ENCODE data around the gene FGF14.
A peak's percentile ranks its signal among the peaks of the same experiment; 100 is the strongest.

Gene FGF14

GRCh38 chr13:102280366-102280765 lies 121.5 kb downstream of the FGF14 start:
- DNase-seq (ENCODE audit: low spot score): peak; percentile 14
- H2AFZ ChIP-seq (ENCODE audit: low read length): no peak overlapping the region
- H2BK12ac ChIP-seq (ENCODE audit: low read length): no peak overlapping the region
- no peak overlapping the region for H3K18ac ChIP-seq (ENCODE audit: low read length)
- no peak overlapping the region for H2AK5ac ChIP-seq (ENCODE audit: low read depth, low read length)
- no peak overlapping the region for H3K4ac ChIP-seq (ENCODE audit: low read length)
- no peak overlapping the region for H3K14ac ChIP-seq (ENCODE audit: low read length)
- peaks cover 0 to 6% of the 10 kb centered on the region in 2 donors for H3K4me1 ChIP-seq (ENCODE audit: control insufficient read depth in 2 of 2, insufficient read depth in 1 of 2, low read depth in 1 of 2, low read length in 2 of 2)
- H3K4me3 ChIP-seq (ENCODE audit: low read length in 2 of 2): no peak overlapping the region
- no peak overlapping the region for H3K23ac ChIP-seq (ENCODE audit: low read depth, low read length, poor library complexity)
- no peak overlapping the region for H2BK5ac ChIP-seq (ENCODE audit: low read length)
- no peak overlapping the region for H2BK15ac ChIP-seq (ENCODE audit: low read length)
- H4K8ac ChIP-seq (ENCODE audit: low read depth, low read length): no peak overlapping the region
- H3K9ac ChIP-seq (ENCODE audit: low read depth, low read length, poor library complexity): no peak overlapping the region
- no peaks in the 10 kb centered on the region for H3K9me3 ChIP-seq (replicated peaks in 1 of 2; ENCODE audit: control insufficient read depth in 2 of 2, insufficient read depth in 1 of 2, low read depth in 1 of 2, low read length in 2 of 2)
- no peaks in the 10 kb centered on the region for H3K79me1 ChIP-seq (ENCODE audit: low read depth, low read length)
- no peaks in the 10 kb centered on the region for H3K36me3 ChIP-seq (replicated peaks in 1 of 2; ENCODE audit: control insufficient read depth in 2 of 2, insufficient read depth in 2 of 2, low read length in 2 of 2)
- no peak overlapping the region for H3K4me2 ChIP-seq (ENCODE audit: insufficient read depth, low read length, poor library complexity, severe bottlenecking)
- H3K27me3 ChIP-seq (ENCODE audit: control insufficient read depth in 3 of 3, insufficient read depth in 3 of 3, low read depth in 1 of 3, low read length in 3 of 3): no peaks in the 10 kb centered on the region
- no peak overlapping the region for H3K27ac ChIP-seq (replicated peaks; ENCODE audit: low read length)
- H4K91ac ChIP-seq (ENCODE audit: low read depth, low read length, poor library complexity): no peak overlapping the region
- H2BK120ac ChIP-seq (ENCODE audit: low read depth, low read length): no peak overlapping the region

DNA sequence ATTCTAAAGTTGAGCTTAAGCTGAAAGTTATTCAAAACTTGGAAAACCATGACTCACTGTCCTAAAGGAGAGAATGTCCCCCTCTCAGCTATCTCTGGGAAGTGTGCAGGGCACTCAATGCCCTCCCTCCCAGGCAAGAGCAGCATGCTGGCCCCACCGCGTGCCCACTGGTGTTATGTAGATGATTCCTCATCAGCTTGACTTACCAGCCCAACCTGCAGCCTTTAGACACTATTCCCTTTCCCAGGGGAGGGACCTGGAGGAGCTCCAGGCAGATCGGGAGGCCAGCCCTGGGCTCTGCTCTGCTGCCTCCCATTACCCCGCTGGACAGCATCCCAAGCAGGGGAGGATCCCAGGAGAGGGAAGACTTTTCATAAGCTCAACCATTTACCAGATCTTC lies 124.6 kb downstream of the FGF14 start:
- no peaks in the 10 kb centered on the region for H3K36me3 ChIP-seq (replicated peaks in 1 of 2; ENCODE audit: control insufficient read depth in 2 of 2, insufficient read depth in 2 of 2, low read length in 2 of 2)
- H3K4ac ChIP-seq (ENCODE audit: low read length): no peak overlapping the region
- H3K79me1 ChIP-seq (ENCODE audit: low read depth, low read length): no peaks in the 10 kb centered on the region
- no peaks in the 10 kb centered on the region for H3K9me3 ChIP-seq (replicated peaks in 1 of 2; ENCODE audit: control insufficient read depth in 2 of 2, insufficient read depth in 1 of 2, low read depth in 1 of 2, low read length in 2 of 2)
- H2BK5ac ChIP-seq (ENCODE audit: low read length): no peak overlapping the region
- H3K18ac ChIP-seq (ENCODE audit: low read length): no peak overlapping the region
- no peak overlapping the region for H4K8ac ChIP-seq (ENCODE audit: low read depth, low read length)
- DNase-seq (ENCODE audit: low spot score): no peak
- H4K91ac ChIP-seq (ENCODE audit: low read depth, low read length, poor library complexity): no peak overlapping the region
- H2BK12ac ChIP-seq (ENCODE audit: low read length): no peak overlapping the region
- H3K9ac ChIP-seq (ENCODE audit: low read depth, low read length, poor library complexity): no peak overlapping the region
- no peak overlapping the region for H2BK120ac ChIP-seq (ENCODE audit: low read depth, low read length)
- no CpG with 5 or more reads among the region's 4 CpGs for WGBS, 2 donors (ENCODE audit: extremely low coverage in 2 of 2, insufficient read length in 2 of 2, insufficient replicate concordance in 1 of 2)
- H3K4me1 ChIP-seq (ENCODE audit: control insufficient read depth in 2 of 2, insufficient read depth in 1 of 2, low read depth in 1 of 2, low read length in 2 of 2): peaks cover 0 to 6% of the 10 kb centered on the region in 2 donors
- H3K27me3 ChIP-seq (ENCODE audit: control insufficient read depth in 3 of 3, insufficient read depth in 3 of 3, low read depth in 1 of 3, low read length in 3 of 3): no peaks in the 10 kb centered on the region
- H2AFZ ChIP-seq (ENCODE audit: low read length): no peak overlapping the region
- H2BK15ac ChIP-seq (ENCODE audit: low read length): no peak overlapping the region
- no peak overlapping the region for H2AK5ac ChIP-seq (ENCODE audit: low read depth, low read length)
- no peak overlapping the region for H3K14ac ChIP-seq (ENCODE audit: low read length)
- H3K4me2 ChIP-seq (ENCODE audit: insufficient read depth, low read length, poor library complexity, severe bottlenecking): no peak overlapping the region
- no peak overlapping the region for H3K23ac ChIP-seq (ENCODE audit: low read depth, low read length, poor library complexity)
- H3K4me3 ChIP-seq (ENCODE audit: low read length in 2 of 2): no peak overlapping the region
- H3K27ac ChIP-seq (replicated peaks; ENCODE audit: low read length): no peak overlapping the region

- no peak overlapping the region for H3K14ac ChIP-seq (ENCODE audit: low read length)
- no peak for DNase-seq (ENCODE audit: low spot score)
- no CpG with 5 or more reads among the region's 1 CpG for WGBS, 2 donors (ENCODE audit: extremely low coverage in 2 of 2, insufficient read length in 2 of 2, insufficient replicate concordance in 1 of 2)
- H3K23ac ChIP-seq (ENCODE audit: low read depth, low read length, poor library complexity): no peak overlapping the region
- H2BK120ac ChIP-seq (ENCODE audit: low read depth, low read length): no peak overlapping the region
- H3K4me1 ChIP-seq (ENCODE audit: control insufficient read depth in 2 of 2, insufficient read depth in 1 of 2, low read depth in 1 of 2, low read length in 2 of 2): peaks cover 0 to 6% of the 10 kb centered on the region in 2 donors
- H3K9ac ChIP-seq (ENCODE audit: low read depth, low read length, poor library complexity): no peak overlapping the region
- H2AK5ac ChIP-seq (ENCODE audit: low read depth, low read length): no peak overlapping the region
- no peak overlapping the region for H4K91ac ChIP-seq (ENCODE audit: low read depth, low read length, poor library complexity)
- no peak overlapping the region for H3K4ac ChIP-seq (ENCODE audit: low read length)
- H4K8ac ChIP-seq (ENCODE audit: low read depth, low read length): no peak overlapping the region
- no peaks in the 10 kb centered on the region for H3K36me3 ChIP-seq (replicated peaks in 1 of 2; ENCODE audit: control insufficient read depth in 2 of 2, insufficient read depth in 2 of 2, low read length in 2 of 2)
- no peak overlapping the region for H3K4me3 ChIP-seq (ENCODE audit: low read length in 2 of 2)
- no peak overlapping the region for H3K4me2 ChIP-seq (ENCODE audit: insufficient read depth, low read length, poor library complexity, severe bottlenecking)
- H3K18ac ChIP-seq (ENCODE audit: low read length): no peak overlapping the region
- no peak overlapping the region for H2BK15ac ChIP-seq (ENCODE audit: low read length)
- no peaks in the 10 kb centered on the region for H3K9me3 ChIP-seq (replicated peaks in 1 of 2; ENCODE audit: control insufficient read depth in 2 of 2, insufficient read depth in 1 of 2, low read depth in 1 of 2, low read length in 2 of 2)
- H3K79me1 ChIP-seq (ENCODE audit: low read depth, low read length): no peaks in the 10 kb centered on the region
- no peak overlapping the region for H3K27ac ChIP-seq (replicated peaks; ENCODE audit: low read length)
- H3K27me3 ChIP-seq (ENCODE audit: control insufficient read depth in 3 of 3, insufficient read depth in 3 of 3, low read depth in 1 of 3, low read length in 3 of 3): no peaks in the 10 kb centered on the region
- H2BK12ac ChIP-seq (ENCODE audit: low read length): no peak overlapping the region
- H2AFZ ChIP-seq (ENCODE audit: low read length): no peak overlapping the region
- H2BK5ac ChIP-seq (ENCODE audit: low read length): no peak overlapping the region
Observed at GRCh38 chr13:102276404-102276803, 125.4 kb downstream of the FGF14 start.

- Histone ChIP-seq H2AFZ (ENCODE audit: low read length) (no peak overlapping the region), H3K4me2 (ENCODE audit: insufficient read depth, low read length, poor library complexity, severe bottlenecking) (no peak overlapping the region), H2BK120ac (ENCODE audit: low read depth, low read length) (no peak overlapping the region), H3K4me3 (ENCODE audit: low read length in 2 of 2) (no peak overlapping the region), H3K4ac (ENCODE audit: low read length) (no peak overlapping the region), H3K18ac (ENCODE audit: low read length) (no peak overlapping the region), H4K8ac (ENCODE audit: low read depth, low read length) (no peak overlapping the region), H3K9me3 (replicated peaks in 1 of 2; ENCODE audit: control insufficient read depth in 2 of 2, insufficient read depth in 1 of 2, low read depth in 1 of 2, low read length in 2 of 2) (no peaks in the 10 kb centered on the region), H3K27me3 (ENCODE audit: control insufficient read depth in 3 of 3, insufficient read depth in 3 of 3, low read depth in 1 of 3, low read length in 3 of 3) (no peaks in the 10 kb centered on the region), H2BK15ac (ENCODE audit: low read length) (no peak overlapping the region), H4K91ac (ENCODE audit: low read depth, low read length, poor library complexity) (no peak overlapping the region), H2BK5ac (ENCODE audit: low read length) (no peak overlapping the region), H3K9ac (ENCODE audit: low read depth, low read length, poor library complexity) (no peak overlapping the region), H3K36me3 (replicated peaks in 1 of 2; ENCODE audit: control insufficient read depth in 2 of 2, insufficient read depth in 2 of 2, low read length in 2 of 2) (no peaks in the 10 kb centered on the region), H3K79me1 (ENCODE audit: low read depth, low read length) (no peaks in the 10 kb centered on the region), H2BK12ac (ENCODE audit: low read length) (no peak overlapping the region), H3K23ac (ENCODE audit: low read depth, low read length, poor library complexity) (no peak overlapping the region), H2AK5ac (ENCODE audit: low read depth, low read length) (no peak overlapping the region), H3K27ac (replicated peaks; ENCODE audit: low read length) (no peak overlapping the region), H3K14ac (ENCODE audit: low read length) (no peak overlapping the region), H3K4me1 (ENCODE audit: control insufficient read depth in 2 of 2, insufficient read depth in 1 of 2, low read depth in 1 of 2, low read length in 2 of 2) (peaks cover 0 to 6% of the 10 kb centered on the region in 2 donors)
- no CpG with 5 or more reads among the region's 3 CpGs for WGBS, 2 donors (ENCODE audit: extremely low coverage in 2 of 2, insufficient read length in 2 of 2, insufficient replicate concordance in 1 of 2)
- DNase-seq (ENCODE audit: low spot score): no peak
Observed at GRCh38 chr13:102275969-102276368, 125.9 kb downstream of the FGF14 start.

All from neuronal stem cell (in vitro differentiated cells).